ENCODE measurements around the gene ITPRIPL1.

Gene ITPRIPL1

DNA sequence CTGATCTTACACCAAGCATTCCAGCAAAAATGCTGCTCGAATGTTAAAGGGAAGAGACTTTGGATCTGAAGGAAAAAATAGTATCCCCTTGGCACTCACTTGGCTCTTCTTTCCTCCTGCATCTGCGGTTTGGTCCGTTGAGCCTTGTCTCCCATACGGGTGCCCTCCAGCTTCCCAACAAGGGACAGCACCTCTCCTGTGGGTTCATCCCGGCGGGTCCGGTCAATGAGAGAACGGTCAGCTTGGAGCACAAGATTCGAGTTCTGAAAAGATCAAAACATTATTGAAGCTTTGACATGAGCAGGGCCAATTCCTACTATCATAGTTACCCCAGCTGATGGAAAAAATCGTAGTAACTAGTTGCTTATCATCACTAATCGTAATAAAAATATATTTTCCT, 20.5 kb upstream of the ITPRIPL1 start:
- no peak for TF ChIP-seq CTCF (IDR thresholded peaks at IDR 0.05; ENCODE audit: low read depth, low read length)
- peak overlapping the region; percentile 100 for H3K4me3 ChIP-seq (ENCODE audit: low read depth, low read length)

- peak within 1 kb of the TSS; percentile 100 for H3K4me3 ChIP-seq (ENCODE audit: low read depth, low read length)
- no peak for TF ChIP-seq CTCF (IDR thresholded peaks at IDR 0.05; ENCODE audit: low read depth, low read length)
These were observed 19.8 kb upstream of the ITPRIPL1 start, which contains the start of gene SNRNP200 for GRCh38 chr2:96305091-96305978. Gene SNRNP200 (minus strand): TSS chr2:96305546. CDS start chr2:96305437, 109 bp downstream.

DNA sequence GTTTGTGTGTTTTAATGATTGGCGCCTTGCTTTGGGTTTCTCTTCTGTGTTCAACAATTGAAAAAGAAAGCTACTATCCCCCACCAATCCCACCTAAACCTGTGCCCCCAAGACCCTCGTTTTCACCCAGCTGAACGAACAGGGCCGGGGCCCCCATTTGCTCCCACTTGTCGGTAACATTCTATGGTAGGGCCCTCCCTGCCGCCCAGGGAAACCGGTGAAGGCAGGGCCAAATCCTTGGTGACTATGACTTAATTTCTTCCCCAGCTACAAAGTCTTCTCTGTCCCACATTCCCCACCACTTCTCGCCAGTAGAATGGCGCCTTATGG, 19.2 kb upstream of the ITPRIPL1 start:
- peak overlapping the region; percentile 100 for H3K4me3 ChIP-seq (ENCODE audit: low read depth, low read length)
- TF ChIP-seq CTCF (IDR thresholded peaks at IDR 0.05; ENCODE audit: low read depth, low read length), result no peak

DNA sequence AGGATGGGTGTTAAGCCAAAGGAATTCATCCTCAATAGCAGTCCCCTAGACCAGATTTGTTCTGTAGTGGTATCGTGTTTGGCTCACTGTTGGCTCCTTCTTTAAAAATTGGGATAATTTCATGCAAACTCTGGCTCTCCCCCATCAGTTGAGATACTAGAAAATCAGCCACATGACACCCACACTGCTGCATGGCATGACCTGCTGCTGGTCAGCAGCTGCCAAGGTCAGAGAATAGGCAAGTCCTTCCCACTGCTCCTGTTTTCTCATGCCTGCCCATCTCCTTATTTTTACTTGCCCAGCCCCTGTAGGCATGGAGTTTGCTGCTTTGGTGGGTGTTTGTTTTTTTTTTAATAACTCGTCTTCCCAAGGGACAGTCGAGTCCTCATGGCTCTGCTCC, 18.7 kb upstream of the ITPRIPL1 start:
- peak overlapping the region; percentile 100 for H3K4me3 ChIP-seq (ENCODE audit: low read depth, low read length)
- TF ChIP-seq CTCF (IDR thresholded peaks at IDR 0.05; ENCODE audit: low read depth, low read length), result no peak

DNA sequence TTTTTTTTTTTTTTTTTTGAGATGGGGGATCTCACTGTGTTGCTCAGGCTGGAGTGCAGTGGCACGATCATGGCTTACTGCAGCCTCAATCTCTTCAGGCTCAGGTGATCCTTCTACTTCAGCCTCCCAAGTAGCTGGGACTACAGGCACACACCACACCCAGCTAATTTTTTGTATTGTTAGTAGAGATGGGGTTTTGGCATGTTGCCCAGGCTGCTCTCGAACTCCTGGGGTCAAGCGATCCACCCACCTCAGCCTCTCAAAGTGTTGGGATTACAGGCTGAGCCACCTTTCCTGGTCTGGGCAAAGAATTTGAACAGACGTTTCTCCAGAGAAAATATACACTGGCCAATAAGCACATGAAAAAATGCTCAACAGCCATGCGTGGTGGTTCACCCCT, 16.9 kb upstream of the ITPRIPL1 start:
- TF ChIP-seq CTCF (IDR thresholded peaks at IDR 0.05; ENCODE audit: low read depth, low read length), result no peak
- no peak overlapping the region for H3K4me3 ChIP-seq (ENCODE audit: low read depth, low read length)

DNA sequence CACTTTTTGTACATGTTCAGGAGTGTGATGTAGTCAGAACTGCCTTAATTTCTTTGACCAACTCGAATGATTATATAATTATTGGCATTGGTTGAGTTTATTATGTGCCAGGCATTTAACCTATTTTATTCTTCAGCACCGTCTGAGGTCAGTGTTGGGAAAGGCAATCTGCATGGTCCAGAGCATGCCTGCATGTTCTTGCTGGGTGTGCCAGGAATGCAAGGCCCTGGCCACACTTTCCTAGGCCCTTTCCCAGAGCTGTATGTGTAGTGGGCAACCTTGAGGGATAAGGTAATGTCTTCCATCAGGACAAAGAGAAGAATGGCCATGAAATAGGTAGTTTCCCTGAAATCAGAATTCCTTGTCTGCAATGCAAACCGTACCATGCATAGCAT, 10.1 kb upstream of the ITPRIPL1 start:
- no peak overlapping the region for H3K4me3 ChIP-seq (ENCODE audit: low read depth, low read length)
- TF ChIP-seq CTCF (IDR thresholded peaks at IDR 0.05; ENCODE audit: low read depth, low read length), result no peak

- TF ChIP-seq CTCF (IDR thresholded peaks at IDR 0.05; ENCODE audit: low read depth, low read length), result no peak
These were observed 9.6 kb upstream of the ITPRIPL1 start for GRCh38 chr2:96315400-96316071.

More at GRCh38 chr2:96315400-96316071, 9.6 kb upstream of the ITPRIPL1 start:
- H3K4me3 ChIP-seq (ENCODE audit: low read depth, low read length), result no peak overlapping the region
